Fibroblast of villous mesenchyme (primary cell): ENCODE measurements around the gene TAPT1. TPM values are rescaled to one million over a fixed set of nuclear protein-coding genes. Genes with fewer than 3 reads are reported as not detected.
"Not testable (repeated sequence)": the region's sequence is repeated elsewhere in the genome, so short reads cannot be mapped to it uniquely, and the experiment has no call there.

Experiments
- DNase-seq: peaks from one replicate; pipeline ENCODE4 v3.0.0-alpha.2; 2010; ENCODE audit warnings: low read depth
- H3K4me3 ChIP-seq: 2 replicates; pipeline ENCODE4 v1.5.1; 2011; ENCODE audit warnings: low read depth, mild to moderate bottlenecking, low read length
- total RNA-seq: library from RNA; depleted of rRNA; stranded (reverse); fragments of >200 nt; gene quantifications from 2 replicates; pipeline ENCODE4 v1.2.3, GENCODE V29; 2012
- TF ChIP-seq, protein P1 (sequence below): IDR thresholded peaks from 2 replicates; pipeline ENCODE4 v1.5.1; 2012; ENCODE audit warnings: low read depth, mild to moderate bottlenecking, low read length; ENCODE audit not compliant: insufficient read depth

TAPT1 gene, protein sequence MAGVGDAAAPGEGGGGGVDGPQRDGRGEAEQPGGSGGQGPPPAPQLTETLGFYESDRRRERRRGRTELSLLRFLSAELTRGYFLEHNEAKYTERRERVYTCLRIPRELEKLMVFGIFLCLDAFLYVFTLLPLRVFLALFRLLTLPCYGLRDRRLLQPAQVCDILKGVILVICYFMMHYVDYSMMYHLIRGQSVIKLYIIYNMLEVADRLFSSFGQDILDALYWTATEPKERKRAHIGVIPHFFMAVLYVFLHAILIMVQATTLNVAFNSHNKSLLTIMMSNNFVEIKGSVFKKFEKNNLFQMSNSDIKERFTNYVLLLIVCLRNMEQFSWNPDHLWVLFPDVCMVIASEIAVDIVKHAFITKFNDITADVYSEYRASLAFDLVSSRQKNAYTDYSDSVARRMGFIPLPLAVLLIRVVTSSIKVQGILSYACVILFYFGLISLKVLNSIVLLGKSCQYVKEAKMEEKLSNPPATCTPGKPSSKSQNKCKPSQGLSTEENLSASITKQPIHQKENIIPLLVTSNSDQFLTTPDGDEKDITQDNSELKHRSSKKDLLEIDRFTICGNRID
- total RNA-seq = 19.0 and 28.5 TPM in 2 replicates

DNA sequence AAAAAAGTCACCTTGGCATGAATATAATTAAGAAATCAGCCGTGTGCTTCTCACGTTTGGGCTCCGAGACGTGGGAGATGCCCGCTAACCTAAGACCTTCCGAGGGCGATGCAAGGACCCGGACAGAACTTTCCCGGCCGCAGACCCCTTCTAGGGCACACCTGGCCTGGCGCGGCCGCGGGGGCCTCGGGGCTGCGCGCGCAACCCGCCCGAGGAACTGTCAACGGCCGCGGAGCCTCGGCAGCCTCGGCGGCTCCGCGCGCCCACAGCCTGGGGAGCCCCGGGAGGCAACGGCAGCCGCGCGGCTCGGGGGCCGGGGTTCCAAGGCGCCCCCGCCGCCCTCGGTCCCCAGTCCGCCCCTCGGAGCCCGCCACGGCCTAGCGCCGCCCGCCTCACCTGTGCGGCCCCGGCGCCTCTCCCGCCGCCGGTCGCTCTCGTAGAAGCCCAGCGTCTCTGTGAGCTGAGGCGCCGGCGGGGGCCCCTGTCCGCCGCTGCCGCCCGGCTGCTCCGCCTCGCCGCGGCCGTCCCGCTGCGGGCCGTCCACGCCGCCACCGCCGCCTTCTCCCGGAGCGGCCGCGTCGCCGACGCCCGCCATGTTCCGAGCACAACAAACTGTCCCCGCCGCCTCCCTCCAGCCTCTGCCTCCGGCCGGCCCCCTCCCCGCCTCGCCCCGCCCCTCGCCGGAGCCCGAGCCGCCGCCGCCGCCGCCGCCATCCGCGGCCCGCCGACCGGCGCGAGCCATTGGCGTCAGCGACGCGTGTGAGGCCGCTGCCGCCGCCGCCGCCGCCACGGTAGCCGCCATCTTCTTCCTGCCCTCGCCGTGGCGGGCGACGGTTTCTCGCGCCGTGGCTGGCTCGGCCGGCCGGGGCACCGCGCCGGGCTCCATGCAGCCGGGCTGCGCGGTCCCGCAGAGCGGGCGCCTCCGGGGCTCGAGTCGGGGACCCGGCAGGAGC is at the start of gene TAPT1:
TSS of gene TAPT1 (minus strand) at position 609 of the 953 bp plus-strand sequence. CDS start at position 595, 14 bp downstream.
- TF ChIP-seq, protein P1, sequence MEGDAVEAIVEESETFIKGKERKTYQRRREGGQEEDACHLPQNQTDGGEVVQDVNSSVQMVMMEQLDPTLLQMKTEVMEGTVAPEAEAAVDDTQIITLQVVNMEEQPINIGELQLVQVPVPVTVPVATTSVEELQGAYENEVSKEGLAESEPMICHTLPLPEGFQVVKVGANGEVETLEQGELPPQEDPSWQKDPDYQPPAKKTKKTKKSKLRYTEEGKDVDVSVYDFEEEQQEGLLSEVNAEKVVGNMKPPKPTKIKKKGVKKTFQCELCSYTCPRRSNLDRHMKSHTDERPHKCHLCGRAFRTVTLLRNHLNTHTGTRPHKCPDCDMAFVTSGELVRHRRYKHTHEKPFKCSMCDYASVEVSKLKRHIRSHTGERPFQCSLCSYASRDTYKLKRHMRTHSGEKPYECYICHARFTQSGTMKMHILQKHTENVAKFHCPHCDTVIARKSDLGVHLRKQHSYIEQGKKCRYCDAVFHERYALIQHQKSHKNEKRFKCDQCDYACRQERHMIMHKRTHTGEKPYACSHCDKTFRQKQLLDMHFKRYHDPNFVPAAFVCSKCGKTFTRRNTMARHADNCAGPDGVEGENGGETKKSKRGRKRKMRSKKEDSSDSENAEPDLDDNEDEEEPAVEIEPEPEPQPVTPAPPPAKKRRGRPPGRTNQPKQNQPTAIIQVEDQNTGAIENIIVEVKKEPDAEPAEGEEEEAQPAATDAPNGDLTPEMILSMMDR = no peak
- peak; percentile 61 for DNase-seq
- peak within 1 kb of the TSS; percentile 78 for H3K4me3 ChIP-seq

DNA sequence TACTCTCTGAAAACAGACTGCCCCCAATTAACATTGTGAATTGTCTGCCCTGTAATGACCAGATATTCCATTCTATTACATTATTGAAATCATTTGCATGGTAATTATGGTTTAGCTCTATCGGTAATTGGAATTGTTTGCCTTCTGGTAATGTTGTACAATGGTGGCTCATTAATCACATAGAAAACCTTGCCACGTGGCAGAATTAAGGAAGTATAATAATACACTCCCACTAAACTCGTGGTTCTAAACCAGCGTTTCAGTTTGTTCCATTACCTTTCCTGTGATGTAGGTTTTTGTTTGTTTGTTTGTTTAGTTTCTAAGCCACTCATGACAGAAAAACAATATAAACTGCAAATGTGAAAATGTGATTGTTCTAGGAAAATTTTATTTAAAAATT is 45.1 kb upstream of the TAPT1 start:
- DNase-seq = no peak
- no peak overlapping the region for H3K4me3 ChIP-seq
- TF ChIP-seq, protein P1 = no peak

DNA sequence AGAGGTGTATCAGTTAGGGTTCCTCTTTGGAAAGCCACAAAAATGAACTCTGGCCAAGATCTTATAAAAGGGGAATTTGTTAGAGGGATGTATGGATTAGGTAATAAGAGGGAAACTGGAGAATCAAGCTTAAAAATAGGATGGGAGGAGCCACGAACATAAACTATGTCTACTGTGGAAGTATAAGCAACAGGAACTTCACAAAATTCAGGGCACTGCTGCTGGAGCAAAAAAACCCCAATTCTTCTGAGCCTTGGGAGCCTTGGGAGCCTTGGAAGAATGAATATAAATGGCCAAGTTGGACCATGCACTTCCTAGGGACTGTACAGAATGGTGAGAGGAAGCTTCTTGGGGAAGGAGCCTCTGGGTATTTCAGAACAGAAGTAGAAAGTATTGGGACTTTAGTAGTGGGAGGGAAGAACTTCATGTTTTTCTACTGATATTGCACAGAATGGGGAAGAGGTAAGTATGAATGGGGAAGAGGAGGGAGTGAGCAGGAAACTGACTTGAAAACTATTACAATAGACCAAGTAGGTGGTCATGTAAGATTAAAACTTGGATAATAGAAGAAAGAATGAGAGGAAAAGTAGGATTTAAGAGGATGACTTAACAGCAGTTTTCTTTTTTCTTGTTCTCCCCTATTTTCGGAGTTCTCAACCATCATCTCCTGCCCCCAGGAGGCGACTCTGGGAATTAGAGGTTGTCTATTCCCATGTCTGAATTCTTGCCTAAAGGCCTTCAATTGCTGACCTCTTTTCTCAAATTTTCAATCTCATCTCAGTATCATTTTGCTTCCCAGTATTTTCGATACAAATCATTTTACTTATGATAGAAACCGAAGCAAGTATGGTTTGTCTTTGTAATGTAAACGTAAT is 44.4 kb upstream of the TAPT1 start:
- no peak for DNase-seq
- TF ChIP-seq, protein P1 = peak; percentile 31
- H3K4me3 ChIP-seq = no peak overlapping the region

DNA sequence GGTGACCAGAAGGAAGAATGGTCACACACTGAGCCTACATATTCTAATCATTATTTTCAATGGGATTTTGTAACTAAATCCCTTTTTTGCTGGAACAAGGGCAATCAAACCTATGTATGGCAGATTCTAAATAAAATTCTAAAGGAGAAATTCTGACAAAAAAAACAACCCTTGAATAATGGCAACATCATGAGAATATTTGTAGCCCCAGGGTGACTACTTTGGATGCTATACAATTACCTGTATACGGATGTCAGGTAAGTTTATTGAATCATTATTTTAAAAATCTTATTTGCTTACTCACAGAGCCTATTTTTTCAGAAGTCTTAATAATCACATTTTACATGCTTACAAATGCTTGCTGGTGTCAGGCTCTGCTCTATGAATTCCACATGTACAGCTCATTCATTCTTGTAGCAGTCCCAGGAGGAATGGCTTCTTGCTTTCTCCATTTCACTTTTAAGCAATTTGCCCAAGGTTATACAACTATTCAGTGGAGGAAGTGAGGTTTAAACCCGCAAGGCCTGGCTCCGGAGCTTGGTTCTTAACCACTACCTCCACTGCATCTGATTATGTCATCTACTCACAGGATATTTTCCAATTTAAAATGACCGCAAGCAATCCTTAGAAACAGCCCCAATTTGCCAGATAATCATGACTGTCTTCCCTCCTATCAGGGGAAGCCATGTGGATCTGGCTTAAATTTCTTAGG is 43.6 kb upstream of the TAPT1 start:
- H3K4me3 ChIP-seq = not testable (repeated sequence)
- peak; percentile 45 for DNase-seq

DNA sequence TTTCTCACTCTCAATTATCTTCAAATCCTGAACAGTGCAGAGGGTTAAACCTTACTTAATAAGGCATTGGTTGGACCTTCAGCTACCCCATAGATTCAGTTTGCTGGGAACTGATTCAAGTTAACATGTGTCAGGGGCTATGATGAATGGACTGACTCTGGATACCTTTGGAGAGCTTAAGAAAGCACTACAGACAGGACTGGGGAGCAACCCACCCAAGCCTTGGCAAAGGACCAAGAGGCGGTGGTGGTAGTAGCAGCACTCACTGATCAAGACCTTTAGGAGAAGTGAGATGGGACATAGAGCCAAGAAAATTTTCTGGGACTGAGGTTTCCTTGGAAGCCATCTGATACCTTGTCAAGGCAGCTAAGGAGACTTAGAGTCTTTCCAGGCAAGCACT is 43.0 kb upstream of the TAPT1 start:
- TF ChIP-seq, protein P1 = no peak
- DNase-seq = no peak
- no peak overlapping the region for H3K4me3 ChIP-seq

DNA sequence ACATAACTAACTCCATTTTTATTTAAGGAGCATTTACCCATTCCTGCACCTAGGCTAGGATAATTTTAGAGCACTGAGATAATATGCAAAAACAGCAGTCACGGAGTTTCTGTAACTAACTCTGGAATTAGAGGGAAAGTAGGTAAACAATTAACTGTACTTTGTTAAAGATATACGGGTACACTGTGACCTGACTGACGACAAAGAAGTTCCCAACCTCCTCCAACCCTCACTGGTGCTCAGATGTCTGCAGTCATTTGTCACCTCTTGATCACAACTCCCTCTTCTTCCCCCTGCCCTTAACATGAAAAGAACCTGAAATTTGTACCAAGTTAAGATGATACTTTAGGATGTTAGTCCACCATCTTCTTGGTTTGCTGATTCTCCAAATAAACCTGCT is 42.0 kb upstream of the TAPT1 start:
- H3K4me3 ChIP-seq = no peak overlapping the region
- TF ChIP-seq, protein P1 = no peak
- no peak for DNase-seq
